HG03457 (cell line): ENCODE results near the gene CYP8B1.

Experiments
- ATAC-seq: cut with Tn5 transposase; IDR thresholded peaks from one replicate; pipeline ENCODE4 v1.9.1; 2021; ENCODE audit warnings: moderate number of reproducible peaks; ENCODE audit not compliant: unreplicated experiment

The CYP8B1 gene

DNA sequence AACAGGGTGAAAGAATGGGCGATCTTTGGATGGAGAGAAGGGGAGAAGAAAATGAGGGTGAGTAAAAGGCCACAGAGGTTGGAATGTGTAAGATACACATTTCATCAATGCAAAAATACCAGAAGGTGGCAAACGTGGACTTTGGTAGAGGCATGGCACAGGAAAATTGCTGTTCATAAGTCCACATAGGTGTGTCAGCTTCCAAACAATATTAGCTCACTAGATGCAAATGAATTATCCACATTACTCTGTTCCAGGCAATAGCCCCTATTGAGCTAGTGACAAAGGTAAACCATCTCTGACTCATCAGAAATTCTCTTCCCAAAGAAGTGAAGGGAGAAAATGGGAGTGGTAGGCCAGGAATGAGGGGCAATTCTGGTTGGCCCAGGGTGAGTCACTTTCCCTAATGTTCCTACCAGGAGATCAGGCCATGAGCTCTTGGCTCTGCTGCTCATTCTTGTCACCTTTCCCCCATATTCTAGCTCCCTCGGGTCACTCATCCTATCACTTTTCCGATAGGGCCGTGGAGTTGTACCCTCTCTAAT, 46.5 kb downstream of the CYP8B1 start:
- no peak for ATAC-seq

DNA sequence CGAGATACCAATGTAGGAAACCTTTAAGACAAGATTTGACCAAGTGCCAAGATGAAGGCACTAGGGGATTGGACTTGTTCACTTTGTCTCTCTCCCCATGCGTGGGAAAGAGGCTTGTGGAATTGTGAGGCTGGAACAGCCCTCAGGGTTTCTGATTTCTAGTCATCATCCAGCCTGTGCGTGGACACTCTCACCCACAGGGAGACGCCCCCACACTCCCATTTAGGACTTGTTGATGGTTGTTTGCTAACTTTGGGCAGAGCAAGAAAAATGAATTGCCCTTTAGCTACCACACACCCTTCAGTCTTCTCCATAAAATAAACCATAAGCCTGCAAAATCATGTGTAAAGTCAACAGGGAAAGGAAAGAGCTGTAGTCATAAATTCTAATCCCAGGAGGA, 48.0 kb downstream of the CYP8B1 start:
- no peak for ATAC-seq

DNA sequence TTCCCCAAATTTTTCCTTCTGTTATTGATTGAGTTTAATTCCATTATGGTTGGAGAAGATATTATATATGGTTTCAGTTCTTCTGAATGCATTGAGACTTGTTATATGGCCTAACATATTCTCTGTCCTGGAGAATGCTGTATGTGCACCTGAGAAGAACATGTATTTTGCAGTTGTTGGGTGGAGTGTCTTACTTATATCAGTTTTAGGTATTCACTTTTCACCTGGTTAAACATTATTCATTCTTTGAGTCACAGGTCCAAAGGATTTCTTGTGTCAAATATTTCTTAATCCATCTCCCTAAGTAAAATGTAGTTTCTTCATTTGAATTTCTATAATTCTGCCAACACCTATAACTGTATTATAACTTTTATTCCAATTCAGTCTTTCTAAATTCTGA, 48.7 kb downstream of the CYP8B1 start:
- ATAC-seq, result no peak

DNA sequence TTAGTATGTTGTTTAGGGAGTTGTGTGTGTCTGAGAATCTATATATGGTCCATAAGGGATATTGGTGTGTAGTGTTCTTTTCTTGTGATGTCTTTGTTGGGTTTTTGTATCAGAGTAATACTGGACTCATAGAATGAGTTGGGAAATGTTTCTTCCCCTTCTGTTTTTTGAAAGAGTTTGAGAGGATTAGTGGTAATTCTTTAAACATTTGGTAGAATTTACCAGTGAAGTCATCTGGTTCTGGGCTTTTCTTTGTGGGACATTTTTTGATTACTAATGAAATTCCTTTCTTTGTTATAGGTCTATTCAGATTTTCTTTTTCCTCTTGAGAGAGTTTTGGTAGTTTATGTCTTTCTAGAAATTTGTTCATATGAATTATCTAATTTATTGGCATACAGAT, 49.5 kb downstream of the CYP8B1 start:
- ATAC-seq, result no peak

DNA sequence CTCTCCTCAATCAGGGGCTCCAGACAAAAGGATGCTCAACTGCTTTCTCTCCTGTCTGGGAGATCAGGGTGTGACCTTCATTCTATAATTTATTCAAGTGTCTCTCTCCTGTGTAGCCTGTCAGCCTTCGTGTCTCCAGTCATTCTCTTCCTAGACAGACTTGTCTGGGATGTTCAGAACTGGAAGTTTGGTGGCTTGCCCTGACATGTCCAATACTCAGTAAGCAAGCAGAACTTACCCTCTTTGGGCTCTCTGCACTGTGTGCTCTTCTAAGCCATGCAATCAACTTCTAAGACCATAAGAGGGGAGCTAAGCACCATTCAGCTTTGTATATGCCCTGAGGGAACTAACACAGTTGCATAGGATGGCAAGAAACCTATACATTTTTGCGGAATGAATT, 52.3 kb downstream of the CYP8B1 start:
- ATAC-seq, result no peak

DNA sequence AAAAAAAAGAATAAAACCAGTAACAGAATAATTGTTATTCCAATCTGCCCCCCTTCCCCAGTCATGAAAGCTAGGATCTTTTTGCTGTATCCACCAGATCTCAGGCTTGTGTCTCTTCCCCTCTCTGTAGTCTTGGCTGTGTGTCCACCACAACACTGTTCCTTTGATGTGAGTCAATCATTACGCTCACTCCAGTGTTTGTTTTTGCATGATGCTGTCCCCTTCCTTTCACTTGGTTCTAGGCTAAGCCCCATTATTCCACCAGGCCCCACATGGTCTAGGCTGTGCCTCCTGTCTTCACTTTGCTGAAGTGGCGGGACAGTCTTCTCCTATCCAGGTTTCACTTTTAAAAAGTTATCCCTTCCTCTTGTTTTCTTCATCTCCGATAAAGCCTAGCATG, 52.9 kb downstream of the CYP8B1 start:
- ATAC-seq, result no peak
